K562 (cell line): Measurements from ENCODE around the gene TBX1. TPM values are rescaled to one million over a fixed set of nuclear protein-coding genes. Genes with fewer than 3 reads are reported as not detected.
A peak's percentile ranks its signal among the peaks of the same experiment; 100 is the strongest.

Experiments used
- MYNN ChIP-seq, 2 experiments: sonication (generic); formaldehyde crosslinking in 1 of 2; IDR thresholded peaks; 2 replicates each; pipeline versions ENCODE4 v1.5.0 to v1.6.1; 2016 to 2020; ENCODE audit warnings: antibody characterized with exemption in 1 of 2, missing genetic modification reagents in 1 of 2
- PHF21A ChIP-seq: fragments of 450-650 bp; IDR thresholded peaks from 2 replicates; pipeline ENCODE4 v1.6.1; 2017; ENCODE audit warnings: low read depth, borderline replicate concordance
- RBM34 ChIP-seq: fragments of 200-400 bp; formaldehyde crosslinking; IDR thresholded peaks from 2 replicates; pipeline ENCODE4 v1.6.1; 2018; ENCODE audit warnings: low read length, borderline replicate concordance; ENCODE audit not compliant: insufficient read depth
- RBM39 ChIP-seq: fragments of 200-400 bp; formaldehyde crosslinking; optimal IDR thresholded peaks from 2 replicates; pipeline ENCODE3; 2018; ENCODE audit warnings: low read depth, low read length
- SMAD3 ChIP-seq: fragments of 450-650 bp; formaldehyde crosslinking; conservative IDR thresholded peaks from 2 replicates; pipeline ENCODE4 v1.4.0; 2020; ENCODE audit warnings: mild to moderate bottlenecking
- polyA plus RNA-seq, 8 experiments: library from polyadenylated mRNA; depleted of rRNA in 4 of 8; stranded (reverse) in 5 of 8; unstranded in 3 of 8; fragments of >200 nt; fragmentation: Nextera tagmentation in 2 of 8; fragmentation: Illumina TruSeq in 1 of 8; extraction: Ambion mirVana in 2 of 8; extraction: Trizol in 1 of 8; gene quantifications; 2 replicates each; pipeline versions ENCODE4 v1.2.1 to v1.2.3, GENCODE V29; 2011 to 2014; ENCODE audit warnings: inconsistent platforms in 1 of 8, missing spikeins in 1 of 8
- total RNA-seq, 7 experiments: library from RNA; depleted of rRNA in 6 of 7; stranded (reverse); fragments of >200 nt in 6 of 7; fragmentation: Illumina TruSeq in 2 of 7; extraction: Trizol in 2 of 7; gene quantifications; 2 replicates each; pipeline versions ENCODE4 v1.2.1 to v1.2.3, GENCODE V29; 2011 to 2021; ENCODE audit warnings: low replicate concordance in 1 of 7
- TF ChIP-seq, protein P1 (sequence below): IDR thresholded peaks from 2 replicates; pipeline ENCODE4 v1.6.1; 2016; ENCODE audit warnings: missing genetic modification characterization, missing compliant biosample characterization
- TF ChIP-seq, protein P2 (sequence below), 2 experiments: fragments of 450-650 bp in 1 of 2; sonication (generic) in 1 of 2; formaldehyde crosslinking in 1 of 2; IDR thresholded peaks; 2 replicates each; pipeline versions ENCODE4 v1.7.1 to v1.9.0; 2016 to 2022; ENCODE audit warnings: inconsistent platforms in 1 of 2, mild to moderate bottlenecking in 1 of 2, missing genetic modification reagents in 1 of 2
- TF ChIP-seq, protein P3 (sequence below): IDR thresholded peaks from 2 replicates; pipeline ENCODE4 v1.6.1; 2014; ENCODE audit warnings: antibody characterized with exemption
- TF ChIP-seq, protein P4 (sequence below): fragments of 450-650 bp; formaldehyde crosslinking; IDR thresholded peaks from 2 replicates; pipeline ENCODE4 v1.4.0; 2020; ENCODE audit warnings: mild to moderate bottlenecking, moderate library complexity
- TF ChIP-seq, protein P5 (sequence below): fragments of 250-450 bp; sonication (Bioruptor Pico); IDR thresholded peaks from 2 replicates; pipeline ENCODE4 v1.8.0; 2021; ENCODE audit warnings: borderline replicate concordance, mild to moderate bottlenecking, moderate library complexity; ENCODE audit not compliant: poor library complexity, severe bottlenecking

TBX1 gene
- total and polyA plus RNA-seq, 9 of the 15 experiments (the other 6 are each of a cell fraction or from before 2014, with no cell fraction given) = 0.07 to 35.0 (median 3.9) TPM

DNA sequence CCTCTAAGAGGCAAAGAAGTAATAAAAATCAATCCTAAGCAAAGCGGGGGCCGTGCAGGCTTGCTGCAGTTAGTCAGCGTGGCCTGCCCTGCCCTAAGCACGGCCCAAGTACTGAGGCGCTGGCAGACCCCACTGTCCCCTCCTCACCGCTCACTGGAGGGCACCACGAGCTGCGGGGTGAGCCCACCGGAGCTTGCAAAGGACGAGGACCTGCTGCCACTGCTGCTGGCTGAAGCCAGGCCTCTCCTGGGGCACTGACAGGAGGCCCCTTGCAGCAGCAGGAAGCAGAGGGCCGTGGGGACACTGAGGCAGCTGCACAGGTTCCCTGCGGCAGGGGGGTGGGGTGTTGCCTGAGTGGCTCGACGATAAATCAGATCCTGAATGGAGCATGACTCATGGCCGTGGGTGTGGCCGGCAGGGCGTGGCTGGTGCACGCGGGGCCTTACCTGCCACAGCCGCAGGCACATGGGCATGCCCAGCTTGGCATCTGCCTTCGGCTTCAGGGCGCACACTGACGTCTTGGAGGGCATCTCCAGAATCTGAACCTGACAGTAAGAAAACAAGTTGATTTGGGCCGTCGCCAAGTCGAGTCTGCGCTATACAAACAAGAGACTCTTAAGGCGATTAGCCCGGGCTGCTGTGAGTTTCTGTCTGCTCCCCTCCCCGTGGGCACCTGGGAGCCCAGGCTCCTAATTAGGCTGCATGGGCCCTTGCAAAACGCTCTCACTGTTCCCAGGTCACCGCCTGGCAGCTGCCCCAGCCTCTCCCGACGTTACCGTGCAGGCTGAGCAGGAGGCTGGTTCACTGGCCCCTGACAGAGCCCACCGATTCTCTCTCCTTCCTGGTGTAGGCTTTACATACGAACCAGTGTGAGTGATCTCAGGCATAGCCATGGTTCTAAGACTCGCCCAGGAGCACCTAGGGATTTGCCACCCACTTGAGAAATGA is 45.9 kb downstream of the TBX1 start (continued):
- TF ChIP-seq, protein P1, sequence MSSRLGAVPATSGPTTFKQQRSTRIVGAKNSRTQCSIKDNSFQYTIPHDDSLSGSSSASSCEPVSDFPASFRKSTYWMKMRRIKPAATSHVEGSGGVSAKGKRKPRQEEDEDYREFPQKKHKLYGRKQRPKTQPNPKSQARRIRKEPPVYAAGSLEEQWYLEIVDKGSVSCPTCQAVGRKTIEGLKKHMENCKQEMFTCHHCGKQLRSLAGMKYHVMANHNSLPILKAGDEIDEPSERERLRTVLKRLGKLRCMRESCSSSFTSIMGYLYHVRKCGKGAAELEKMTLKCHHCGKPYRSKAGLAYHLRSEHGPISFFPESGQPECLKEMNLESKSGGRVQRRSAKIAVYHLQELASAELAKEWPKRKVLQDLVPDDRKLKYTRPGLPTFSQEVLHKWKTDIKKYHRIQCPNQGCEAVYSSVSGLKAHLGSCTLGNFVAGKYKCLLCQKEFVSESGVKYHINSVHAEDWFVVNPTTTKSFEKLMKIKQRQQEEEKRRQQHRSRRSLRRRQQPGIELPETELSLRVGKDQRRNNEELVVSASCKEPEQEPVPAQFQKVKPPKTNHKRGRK (tag) = no peak
- TF ChIP-seq RBM34 (no peak), PHF21A (peak; percentile 91), SMAD3 (CRISPR knock-in tag) (no peak), MYNN (IDR thresholded peaks at IDR 0.05) (peak; percentile 97), MYNN (CRISPR knock-in tag; IDR thresholded peaks at IDR 0.05) (no peak), RBM39 (no peak)
- TF ChIP-seq, protein P2, sequence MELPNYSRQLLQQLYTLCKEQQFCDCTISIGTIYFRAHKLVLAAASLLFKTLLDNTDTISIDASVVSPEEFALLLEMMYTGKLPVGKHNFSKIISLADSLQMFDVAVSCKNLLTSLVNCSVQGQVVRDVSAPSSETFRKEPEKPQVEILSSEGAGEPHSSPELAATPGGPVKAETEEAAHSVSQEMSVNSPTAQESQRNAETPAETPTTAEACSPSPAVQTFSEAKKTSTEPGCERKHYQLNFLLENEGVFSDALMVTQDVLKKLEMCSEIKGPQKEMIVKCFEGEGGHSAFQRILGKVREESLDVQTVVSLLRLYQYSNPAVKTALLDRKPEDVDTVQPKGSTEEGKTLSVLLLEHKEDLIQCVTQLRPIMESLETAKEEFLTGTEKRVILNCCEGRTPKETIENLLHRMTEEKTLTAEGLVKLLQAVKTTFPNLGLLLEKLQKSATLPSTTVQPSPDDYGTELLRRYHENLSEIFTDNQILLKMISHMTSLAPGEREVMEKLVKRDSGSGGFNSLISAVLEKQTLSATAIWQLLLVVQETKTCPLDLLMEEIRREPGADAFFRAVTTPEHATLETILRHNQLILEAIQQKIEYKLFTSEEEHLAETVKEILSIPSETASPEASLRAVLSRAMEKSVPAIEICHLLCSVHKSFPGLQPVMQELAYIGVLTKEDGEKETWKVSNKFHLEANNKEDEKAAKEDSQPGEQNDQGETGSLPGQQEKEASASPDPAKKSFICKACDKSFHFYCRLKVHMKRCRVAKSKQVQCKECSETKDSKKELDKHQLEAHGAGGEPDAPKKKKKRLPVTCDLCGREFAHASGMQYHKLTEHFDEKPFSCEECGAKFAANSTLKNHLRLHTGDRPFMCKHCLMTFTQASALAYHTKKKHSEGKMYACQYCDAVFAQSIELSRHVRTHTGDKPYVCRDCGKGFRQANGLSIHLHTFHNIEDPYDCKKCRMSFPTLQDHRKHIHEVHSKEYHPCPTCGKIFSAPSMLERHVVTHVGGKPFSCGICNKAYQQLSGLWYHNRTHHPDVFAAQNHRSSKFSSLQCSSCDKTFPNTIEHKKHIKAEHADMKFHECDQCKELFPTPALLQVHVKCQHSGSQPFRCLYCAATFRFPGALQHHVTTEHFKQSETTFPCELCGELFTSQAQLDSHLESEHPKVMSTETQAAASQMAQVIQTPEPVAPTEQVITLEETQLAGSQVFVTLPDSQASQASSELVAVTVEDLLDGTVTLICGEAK (IDR thresholded peaks at IDR 0.05) = 0 out of 2 replicates have a peak, but pooled peaks have one; percentile 28
- TF ChIP-seq, protein P2 (CRISPR knock-in tag; IDR thresholded peaks at IDR 0.05) = peak; percentile 62; the same call in 1 of the 2 replicates
- TF ChIP-seq, protein P3, sequence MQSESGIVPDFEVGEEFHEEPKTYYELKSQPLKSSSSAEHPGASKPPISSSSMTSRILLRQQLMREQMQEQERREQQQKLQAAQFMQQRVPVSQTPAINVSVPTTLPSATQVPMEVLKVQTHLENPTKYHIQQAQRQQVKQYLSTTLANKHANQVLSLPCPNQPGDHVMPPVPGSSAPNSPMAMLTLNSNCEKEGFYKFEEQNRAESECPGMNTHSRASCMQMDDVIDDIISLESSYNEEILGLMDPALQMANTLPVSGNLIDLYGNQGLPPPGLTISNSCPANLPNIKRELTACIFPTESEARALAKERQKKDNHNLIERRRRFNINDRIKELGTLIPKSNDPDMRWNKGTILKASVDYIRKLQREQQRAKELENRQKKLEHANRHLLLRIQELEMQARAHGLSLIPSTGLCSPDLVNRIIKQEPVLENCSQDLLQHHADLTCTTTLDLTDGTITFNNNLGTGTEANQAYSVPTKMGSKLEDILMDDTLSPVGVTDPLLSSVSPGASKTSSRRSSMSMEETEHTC = no peak; the same call in 1 of the 2 replicates
- TF ChIP-seq, protein P4, sequence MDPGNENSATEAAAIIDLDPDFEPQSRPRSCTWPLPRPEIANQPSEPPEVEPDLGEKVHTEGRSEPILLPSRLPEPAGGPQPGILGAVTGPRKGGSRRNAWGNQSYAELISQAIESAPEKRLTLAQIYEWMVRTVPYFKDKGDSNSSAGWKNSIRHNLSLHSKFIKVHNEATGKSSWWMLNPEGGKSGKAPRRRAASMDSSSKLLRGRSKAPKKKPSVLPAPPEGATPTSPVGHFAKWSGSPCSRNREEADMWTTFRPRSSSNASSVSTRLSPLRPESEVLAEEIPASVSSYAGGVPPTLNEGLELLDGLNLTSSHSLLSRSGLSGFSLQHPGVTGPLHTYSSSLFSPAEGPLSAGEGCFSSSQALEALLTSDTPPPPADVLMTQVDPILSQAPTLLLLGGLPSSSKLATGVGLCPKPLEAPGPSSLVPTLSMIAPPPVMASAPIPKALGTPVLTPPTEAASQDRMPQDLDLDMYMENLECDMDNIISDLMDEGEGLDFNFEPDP (CRISPR knock-in tag) = 0 out of 2 replicates have a peak, but pooled peaks have one; percentile 63
- TF ChIP-seq, protein P5, sequence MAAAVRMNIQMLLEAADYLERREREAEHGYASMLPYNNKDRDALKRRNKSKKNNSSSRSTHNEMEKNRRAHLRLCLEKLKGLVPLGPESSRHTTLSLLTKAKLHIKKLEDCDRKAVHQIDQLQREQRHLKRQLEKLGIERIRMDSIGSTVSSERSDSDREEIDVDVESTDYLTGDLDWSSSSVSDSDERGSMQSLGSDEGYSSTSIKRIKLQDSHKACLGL (CRISPR knock-in tag) = peak; percentile 51
